A673 (cell line): ENCODE results near the gene AGAP4. TPM values are rescaled to one million over a fixed set of nuclear protein-coding genes. Genes with fewer than 3 reads are reported as not detected.
"Not testable (repeated sequence)": the region's sequence is repeated elsewhere in the genome, so short reads cannot be mapped to it uniquely, and the experiment has no call there.

ENCODE experiments used
- BruUV-seq: library from RNA; stranded (reverse); fragments of 400-500 nt; replicated peaks from 2 replicates; lab custom pipeline; 2021; lab: Mats Ljungman, UMichigan
- CTCF ChIA-PET: fragments of 300-600 bp; sonication (Branson Sonifier 250); formaldehyde crosslinking; loops from one replicate; lab custom pipeline; 2022; ENCODE audit warnings: antibody characterized with exemption; lab: Charles Lee
- POLR2A ChIA-PET: fragments of 300-600 bp; sonication (Branson Sonifier 250); formaldehyde crosslinking; loops from one replicate; lab custom pipeline; 2022; ENCODE audit warnings: antibody characterized with exemption; ENCODE audit not compliant: low non-redundant PET; lab: Charles Lee
- DNase-seq: peaks from one replicate; pipeline ENCODE4 v3.0.0-alpha.2; 2015; ENCODE audit warnings: low spot score
- H3K27ac ChIP-seq: fragments of 200-600 bp; sonication (generic); 2 replicates; pipeline ENCODE4 v1.5.1; 2016; ENCODE audit warnings: mixed run types, low read depth, mild to moderate bottlenecking, mixed read lengths, antibody characterized with exemption, low read length; ENCODE audit not compliant: poor library complexity, severe bottlenecking
- H3K27me3 ChIP-seq: fragments of 200-600 bp; sonication (generic); replicated peaks from 2 replicates; pipeline ENCODE4 v1.6.1; 2017; ENCODE audit warnings: mixed run types, low read depth, mild to moderate bottlenecking, mixed read lengths, antibody characterized with exemption, low read length; ENCODE audit not compliant: insufficient read depth, poor library complexity
- H3K36me3 ChIP-seq: fragments of 200-600 bp; sonication (generic); 2 replicates; pipeline ENCODE4 v1.6.1; 2016; ENCODE audit warnings: mixed run types, mild to moderate bottlenecking, mixed read lengths, antibody characterized with exemption, low read length; ENCODE audit not compliant: insufficient read depth, poor library complexity, severe bottlenecking
- H3K4me1 ChIP-seq: fragments of 200-600 bp; sonication (generic); 2 replicates; pipeline ENCODE4 v1.6.1; 2017; ENCODE audit warnings: mixed run types, mild to moderate bottlenecking, mixed read lengths, antibody characterized with exemption, low read length; ENCODE audit not compliant: insufficient read depth, poor library complexity, severe bottlenecking
- H3K4me3 ChIP-seq: fragments of 200-600 bp; sonication (generic); 2 replicates; pipeline ENCODE4 v1.5.1; 2016; ENCODE audit warnings: low read depth, mixed run types, mild to moderate bottlenecking, mixed read lengths, low read length; ENCODE audit not compliant: poor library complexity, severe bottlenecking
- H3K9me3 ChIP-seq: fragments of 200-600 bp; sonication (generic); 2 replicates; pipeline ENCODE4 v1.6.1; 2016; ENCODE audit warnings: mixed run types, low read depth, mild to moderate bottlenecking, mixed read lengths, antibody characterized with exemption, low read length; ENCODE audit not compliant: poor library complexity, severe bottlenecking
- intact Hi-C: fragments of 100-400 bp; cut with micrococcal nuclease; formaldehyde crosslinking; loops from one replicate; pipeline ENCODE4 v1.10.0; 2022; ENCODE audit not compliant: unreplicated experiment
- total RNA-seq: library from RNA; stranded (reverse); gene quantifications from 2 replicates; pipeline ENCODE4 v1.2.3, GENCODE V29; 2021

The AGAP4 gene
- total RNA-seq, 1 experiment from 2014 or later = 20.8 TPM

- H3K4me1 ChIP-seq, intact Hi-C loops, POLR2A ChIA-PET, DNase-seq, H3K4me3 ChIP-seq, H3K36me3 ChIP-seq, H3K27me3 ChIP-seq, BruUV-seq, H3K9me3 ChIP-seq, H3K27ac ChIP-seq, CTCF ChIA-PET: not testable (repeated sequence)
These were observed 56.4 kb downstream of the AGAP4 start for GRCh38 chr10:45790694-45791426.

GRCh38 chr10:45789991-45790390, 57.3 kb downstream of the AGAP4 start:
- not testable (repeated sequence) for BruUV-seq

GRCh38 chr10:45787212-45787741, 60.0 kb downstream of the AGAP4 start:
- DNase-seq, H3K27me3 ChIP-seq, H3K9me3 ChIP-seq, intact Hi-C loops, H3K36me3 ChIP-seq, BruUV-seq, H3K4me1 ChIP-seq, H3K4me3 ChIP-seq, POLR2A ChIA-PET, CTCF ChIA-PET, H3K27ac ChIP-seq: not testable (repeated sequence)

More at GRCh38 chr10:45789991-45790390, 57.3 kb downstream of the AGAP4 start:
- CTCF ChIA-PET, H3K4me3 ChIP-seq, POLR2A ChIA-PET, intact Hi-C loops, H3K27ac ChIP-seq, H3K9me3 ChIP-seq, DNase-seq, H3K27me3 ChIP-seq, H3K36me3 ChIP-seq, H3K4me1 ChIP-seq: not testable (repeated sequence)

DNA sequence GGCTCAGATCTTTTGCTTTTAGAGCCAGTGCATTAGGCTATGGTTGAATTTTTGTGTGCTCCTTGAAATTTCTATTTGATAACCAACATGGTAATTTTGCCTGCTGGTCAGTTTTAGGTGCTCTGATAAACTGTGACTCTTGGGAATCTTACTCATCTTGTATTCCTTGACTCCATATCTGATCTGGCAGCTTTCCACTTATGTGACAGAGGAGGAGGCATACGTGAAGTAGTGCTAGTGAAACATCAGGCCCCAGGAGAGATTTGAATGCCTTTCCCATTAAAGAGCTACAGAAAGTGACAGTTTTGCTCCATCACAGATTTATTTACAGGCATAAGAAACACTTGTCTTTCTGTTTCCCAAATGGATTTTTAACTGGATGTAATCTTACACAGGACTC, 61.1 kb downstream of the AGAP4 start:
- H3K4me3 ChIP-seq, H3K36me3 ChIP-seq, POLR2A ChIA-PET, intact Hi-C loops, H3K9me3 ChIP-seq, H3K27ac ChIP-seq, DNase-seq, H3K4me1 ChIP-seq, BruUV-seq, CTCF ChIA-PET, H3K27me3 ChIP-seq: not testable (repeated sequence)

Other genes with a start within 250 kb of the AGAP4 start
- 9.2 and 10.5 TPM in 2 replicates for gene ZFAND4, start 174.7 kb downstream of the AGAP4 start, total RNA-seq
- gene WASHC2C, start 120.2 kb downstream of the AGAP4 start, total RNA-seq = 27.7 and 31.7 TPM in 2 replicates
- gene TIMM23, start 125.0 kb upstream of the AGAP4 start, total RNA-seq = 107 and 125 TPM in 2 replicates
- 48.0 and 50.6 TPM in 2 replicates for gene NCOA4, start 183.1 kb upstream of the AGAP4 start, total RNA-seq
- gene MSMB, start 198.8 kb upstream of the AGAP4 start, total RNA-seq = not detected in 2 replicates